COLO668 (cell line): ENCODE measurements around the gene SZT2.

ENCODE experiments used
- DNase-seq: peaks from one replicate; lab custom pipeline; 2025; ENCODE audit not compliant: unreplicated experiment; lab: John Stamatoyannopoulos, UW

Gene SZT2

GRCh38 chr1:43389326-43390313 lies at the start of gene SZT2, which contains the start of gene MED8:
TSS of gene SZT2 (plus strand) at chr1:43389899. CDS start at chr1:43389969, 70 bp downstream.
TSS of gene MED8 (minus strand) at chr1:43389800. CDS start at chr1:43389764, 36 bp downstream.
- DNase-seq: peak; percentile 97

- DNase-seq: no peak
Measured at GRCh38 chr1:43340559-43340958, 49.1 kb upstream of the SZT2 start.

DNA sequence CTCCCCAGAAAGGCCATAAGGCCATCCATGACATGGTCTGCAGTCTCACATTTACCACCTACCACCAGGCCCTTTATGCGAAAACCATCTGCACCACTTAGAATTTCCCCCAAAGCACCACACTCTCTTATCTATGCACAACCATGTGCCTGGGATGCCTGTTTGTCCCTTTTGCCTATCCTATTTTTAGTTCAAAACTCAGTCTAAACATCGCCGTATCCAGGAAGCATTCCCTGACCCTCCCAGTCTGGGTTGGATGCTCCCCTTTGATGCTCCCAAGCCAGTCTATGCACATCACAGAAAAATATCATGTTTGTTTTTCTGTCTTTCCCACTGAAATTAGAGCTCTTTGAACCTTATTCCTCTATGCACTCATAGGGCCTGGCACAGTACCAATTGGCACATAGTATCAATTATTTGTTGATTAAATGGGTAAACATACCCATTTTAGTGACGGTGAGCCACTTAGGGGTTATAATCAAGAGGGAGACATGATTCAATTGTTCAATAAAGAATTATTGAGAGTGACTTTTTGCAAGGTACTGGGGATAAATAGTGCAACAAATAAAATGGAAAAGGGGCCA lies 45.3 kb upstream of the SZT2 start:
- no peak for DNase-seq

GRCh38 chr1:43345120-43345519 lies 44.6 kb upstream of the SZT2 start:
- no peak for DNase-seq

GRCh38 chr1:43346636-43347035 lies 43.1 kb upstream of the SZT2 start:
- no peak for DNase-seq

DNA sequence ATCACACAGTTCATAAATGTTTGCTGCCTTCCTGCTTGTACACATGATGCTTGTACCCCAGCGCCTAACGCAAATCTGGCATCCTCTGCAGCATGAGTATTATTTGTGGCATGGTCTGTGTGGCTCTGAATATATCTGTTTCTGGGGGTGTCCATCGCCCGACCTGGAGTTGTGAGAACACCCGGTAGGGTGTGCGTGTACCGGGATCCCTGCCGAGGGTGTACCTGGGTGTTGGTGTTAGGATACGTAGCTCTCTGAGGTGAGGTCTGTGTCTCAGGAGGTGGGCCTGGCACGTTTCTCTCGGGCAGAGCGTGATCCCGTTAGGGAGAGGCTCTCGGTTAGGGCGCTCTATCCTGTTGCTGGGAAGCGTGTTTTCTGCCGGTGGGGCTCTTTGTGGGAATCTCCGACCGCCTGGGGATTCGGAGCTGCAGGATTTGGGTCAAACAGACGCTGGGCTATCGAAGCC lies 41.3 kb upstream of the SZT2 start:
- peak; percentile 90 for DNase-seq

DNA sequence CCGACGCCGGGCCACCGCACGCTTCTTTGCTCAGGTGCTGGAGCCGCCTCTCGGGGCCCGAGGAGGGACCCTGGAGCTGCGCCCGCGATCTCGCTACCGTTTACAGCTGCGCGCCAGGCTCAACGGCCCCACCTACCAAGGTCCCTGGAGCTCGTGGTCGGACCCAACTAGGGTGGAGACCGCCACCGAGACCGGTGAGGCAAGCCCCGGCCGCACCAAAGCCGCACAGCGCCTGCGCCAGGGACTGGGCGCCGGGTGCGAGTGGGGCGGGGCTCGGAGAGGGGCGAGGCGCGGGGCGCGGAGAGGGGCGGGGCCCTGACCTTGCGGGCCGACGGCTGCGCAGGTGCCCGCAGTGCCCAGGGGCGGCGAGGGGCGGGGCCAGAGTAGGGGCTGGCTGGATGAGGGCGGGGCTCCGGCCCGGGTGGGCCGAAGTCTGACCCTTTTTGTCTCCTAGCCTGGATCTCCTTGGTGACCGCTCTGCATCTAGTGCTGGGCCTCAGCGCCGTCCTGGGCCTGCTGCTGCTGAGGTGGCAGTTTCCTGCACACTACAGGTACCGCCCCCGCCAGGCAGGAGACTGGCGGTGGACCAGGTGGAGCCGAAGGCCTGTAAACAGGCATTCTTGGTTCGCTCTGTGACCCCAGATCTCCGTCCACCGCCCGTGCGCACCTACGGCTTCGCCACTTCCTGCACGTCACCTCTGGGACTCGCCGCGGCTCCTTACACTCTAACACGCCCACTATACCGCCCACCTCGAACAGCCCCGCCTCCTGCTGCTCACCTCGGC lies 40.7 kb upstream of the SZT2 start:
- peak; percentile 99 for DNase-seq

DNA sequence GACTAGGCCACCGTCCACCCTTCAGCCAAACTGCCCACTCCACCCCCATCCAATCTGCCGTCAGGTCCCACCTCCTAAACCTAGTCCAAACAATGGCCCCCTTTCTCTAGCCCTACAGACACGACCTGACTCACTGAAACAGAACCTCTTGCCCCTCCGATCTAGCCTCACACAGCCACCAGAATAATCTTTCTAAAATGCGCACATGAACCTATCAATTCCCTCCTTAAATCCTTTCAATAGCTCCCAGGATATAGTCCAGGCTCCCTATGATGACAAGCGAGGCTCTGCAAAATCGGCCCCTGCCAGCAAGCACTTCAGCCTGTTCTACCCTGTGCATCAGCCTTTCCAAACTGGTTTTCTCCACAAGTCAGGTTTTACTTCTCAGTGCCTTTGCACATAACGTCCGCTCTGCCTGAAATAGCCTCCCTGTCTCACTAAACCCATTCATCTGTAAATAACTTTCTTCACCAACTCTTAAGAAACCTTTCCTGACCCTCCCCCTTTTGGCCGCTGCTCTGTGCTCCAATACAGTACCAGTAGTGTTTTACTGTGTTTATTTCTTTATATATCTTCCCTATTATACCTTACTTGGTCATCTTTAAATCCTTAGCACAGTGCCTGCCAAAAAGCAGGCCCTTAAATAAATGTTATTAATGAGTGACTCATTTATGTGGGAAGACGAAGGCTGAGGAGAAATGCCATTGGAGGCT lies 39.9 kb upstream of the SZT2 start:
- no peak for DNase-seq

DNA sequence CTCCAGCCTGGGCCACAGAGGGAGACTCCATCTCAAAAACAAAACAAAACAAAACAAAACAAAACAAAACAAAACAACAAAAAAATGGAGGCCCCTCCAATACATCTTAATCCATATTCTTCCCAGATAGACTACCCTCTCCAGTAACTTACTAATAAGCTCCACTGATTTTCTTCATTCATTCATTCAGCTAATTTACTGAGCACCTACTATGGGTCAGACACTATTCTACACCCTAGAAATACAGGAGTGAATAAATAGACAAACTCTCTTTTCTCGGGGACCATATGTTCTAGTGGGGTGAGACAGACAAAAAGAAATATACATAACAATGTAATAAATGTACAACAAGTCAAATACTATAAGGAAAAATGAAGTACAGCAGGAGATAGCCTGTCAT lies 38.7 kb upstream of the SZT2 start:
- no peak for DNase-seq

DNA sequence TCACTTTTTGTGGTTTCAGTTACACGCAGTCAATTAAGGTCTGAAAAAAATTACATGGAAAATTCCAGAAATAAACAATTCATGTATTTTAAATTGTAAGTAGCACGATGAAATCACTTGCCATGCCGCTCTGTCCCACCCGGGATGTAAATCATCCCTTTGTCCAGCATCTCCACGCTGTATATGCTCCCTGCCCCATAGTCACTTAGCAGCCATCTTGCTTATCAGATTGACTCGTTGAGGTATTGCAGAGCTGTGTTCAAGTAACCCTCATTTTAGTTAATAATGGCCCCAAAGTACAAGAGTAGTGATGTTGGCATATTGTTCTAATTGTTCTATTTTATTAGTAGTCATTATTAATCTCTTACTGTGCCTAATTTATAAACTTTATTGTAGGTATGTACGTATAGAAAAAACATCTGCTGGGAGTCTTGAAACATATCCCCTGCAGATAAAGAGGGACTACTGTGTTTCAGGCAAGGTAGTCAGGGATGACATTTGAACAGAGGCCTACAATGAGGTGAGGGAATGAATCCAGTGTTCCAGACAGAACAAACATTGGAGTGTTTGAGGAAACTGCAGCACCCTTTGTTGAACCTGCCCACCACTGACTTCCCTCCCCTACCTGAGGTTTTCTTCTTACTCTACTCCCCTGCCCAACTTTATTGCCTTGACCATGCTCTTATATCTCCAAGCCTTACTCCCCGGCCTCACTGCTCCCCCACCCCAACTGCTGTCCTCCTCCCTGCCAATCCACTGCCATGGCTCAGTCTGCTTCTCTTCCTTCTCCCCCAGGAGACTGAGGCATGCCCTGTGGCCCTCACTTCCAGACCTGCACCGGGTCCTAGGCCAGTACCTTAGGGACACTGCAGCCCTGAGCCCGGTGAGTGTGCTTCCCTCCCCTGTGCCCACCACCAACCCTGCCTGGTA lies 38.0 kb upstream of the SZT2 start:
- no peak for DNase-seq

GRCh38 chr1:43352351-43352705 lies 37.4 kb upstream of the SZT2 start:
- DNase-seq: no peak

DNA sequence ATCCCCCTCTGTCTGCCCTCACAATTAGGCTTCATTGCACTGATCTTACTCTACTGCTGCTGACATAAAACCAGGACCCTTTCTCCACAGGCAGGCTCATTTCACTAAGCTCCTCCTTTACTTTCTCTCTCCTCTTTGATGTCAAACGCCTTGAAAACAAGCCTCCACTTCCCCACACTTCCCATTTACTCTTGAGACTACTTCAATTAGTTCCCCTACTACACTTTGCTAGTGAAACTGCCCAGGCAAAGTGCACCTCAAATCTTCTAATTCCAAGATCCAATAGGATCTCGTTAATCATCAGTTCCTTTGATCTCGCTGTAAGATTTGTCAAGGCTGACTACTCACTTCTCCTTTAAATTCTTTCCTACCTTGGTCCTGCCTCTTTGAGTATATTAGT lies 36.8 kb upstream of the SZT2 start:
- DNase-seq: no peak

DNA sequence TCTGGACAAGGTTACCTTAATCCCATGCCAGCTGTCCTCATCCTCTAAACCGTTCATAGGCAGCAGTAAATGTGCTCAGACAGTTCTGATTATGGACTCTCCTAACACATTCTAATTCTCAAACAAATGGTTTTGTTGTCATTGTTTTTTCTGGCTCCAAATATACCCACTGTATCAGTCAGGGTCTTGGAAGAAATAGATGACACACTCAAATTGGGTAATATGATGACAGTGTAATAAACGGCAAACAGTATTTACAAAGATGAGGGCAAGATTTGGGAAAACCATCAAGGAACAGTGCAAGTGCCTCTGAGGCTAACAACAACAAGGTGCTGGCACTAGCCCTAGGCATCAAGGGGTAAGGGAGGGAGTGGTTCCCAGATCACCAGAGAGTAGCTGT lies 35.2 kb upstream of the SZT2 start:
- no peak for DNase-seq

DNA sequence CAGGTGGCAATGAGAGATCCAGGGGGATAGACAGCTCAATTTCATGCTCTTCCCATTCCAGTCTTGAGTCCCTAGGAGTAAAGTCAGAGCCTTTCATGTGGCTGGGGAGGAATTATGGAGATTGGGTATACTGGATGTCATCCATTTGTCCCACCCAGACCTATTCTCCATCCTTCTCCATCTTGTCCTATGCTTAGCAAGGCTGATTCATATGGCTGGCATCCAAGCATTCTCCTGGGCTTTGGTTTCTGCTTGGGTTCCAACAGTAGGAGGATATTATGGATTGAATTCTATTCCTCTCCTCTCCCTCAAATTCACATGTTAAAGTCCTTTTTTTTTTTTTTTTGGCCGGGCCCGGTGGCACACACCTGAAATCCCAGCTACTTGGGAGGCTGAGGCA lies 34.8 kb upstream of the SZT2 start:
- no peak for DNase-seq

GRCh38 chr1:43357251-43357650 lies 32.4 kb upstream of the SZT2 start:
- DNase-seq: no peak

DNA sequence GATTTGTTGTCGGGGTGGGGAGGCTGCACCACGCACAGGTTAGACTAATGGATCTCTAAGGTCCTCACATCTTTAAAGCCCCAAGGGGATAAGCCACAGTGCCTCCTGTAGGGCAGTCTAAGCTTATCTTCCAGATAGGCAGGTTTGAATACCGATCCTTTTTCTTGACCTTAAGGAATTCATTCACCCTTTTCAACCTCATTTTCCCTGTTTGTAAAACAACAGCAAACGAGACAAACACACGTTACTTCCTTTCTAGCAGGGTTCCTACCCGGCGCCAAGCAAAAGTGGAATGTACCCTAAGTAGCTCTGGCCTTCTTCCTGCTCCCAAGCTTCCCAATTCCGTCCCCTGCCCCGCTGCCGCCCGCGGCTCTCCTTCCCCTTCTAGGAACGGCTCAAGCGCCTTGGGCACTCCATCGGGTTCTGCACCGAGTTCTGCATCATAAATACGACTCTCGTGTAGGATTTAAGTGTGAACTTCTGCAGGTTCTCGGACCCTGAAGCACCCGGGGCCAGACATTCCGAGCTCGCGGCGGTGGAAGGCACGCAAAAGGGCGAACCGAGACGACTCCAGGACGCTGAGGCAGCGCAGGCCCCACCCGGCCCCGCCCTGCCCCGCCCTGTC lies 31.5 kb upstream of the SZT2 start:
- DNase-seq: peak; percentile 57

DNA sequence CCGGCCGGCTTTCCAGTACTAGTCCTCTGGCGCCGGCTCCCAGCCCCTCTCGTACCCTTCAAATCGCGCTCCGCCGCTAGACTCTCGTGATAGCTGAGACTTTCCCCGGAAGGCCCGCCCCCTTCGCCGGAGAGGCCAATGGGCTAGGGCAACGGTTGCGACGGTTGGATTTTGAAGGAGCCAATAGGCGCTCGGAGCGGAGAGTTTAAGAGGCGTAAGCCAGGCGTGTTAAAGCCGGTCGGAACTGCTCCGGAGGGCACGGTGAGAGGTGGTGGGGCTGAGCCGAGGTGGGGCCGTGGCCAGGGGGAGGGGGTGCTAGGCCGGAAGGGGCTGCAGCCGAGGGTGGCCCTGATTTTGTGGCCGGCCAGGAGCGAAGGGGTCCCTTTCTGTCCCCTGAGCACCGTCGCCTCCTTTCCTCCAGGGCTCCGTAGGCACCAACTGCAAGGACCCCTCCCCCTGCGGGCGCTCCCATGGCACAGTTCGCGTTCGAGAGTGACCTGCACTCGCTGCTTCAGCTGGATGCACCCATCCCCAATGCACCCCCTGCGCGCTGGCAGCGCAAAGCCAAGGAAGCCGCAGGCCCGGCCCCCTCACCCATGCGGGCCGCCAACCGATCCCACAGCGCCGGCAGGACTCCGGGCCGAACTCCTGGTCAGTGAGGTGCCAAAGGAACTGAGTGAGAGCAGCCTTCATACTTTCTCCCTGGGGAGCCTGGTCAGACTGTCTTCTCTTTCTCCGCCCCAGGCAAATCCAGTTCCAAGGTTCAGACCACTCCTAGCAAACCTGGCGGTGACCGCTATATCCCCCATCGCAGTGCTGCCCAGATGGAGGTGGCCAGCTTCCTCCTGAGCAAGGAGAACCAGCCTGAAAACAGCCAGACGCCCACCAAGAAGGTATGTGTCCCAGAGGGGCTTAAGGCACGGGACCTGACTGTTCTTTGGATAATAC lies 30.7 kb upstream of the SZT2 start, which contains the start of gene CDC20:
TSS of gene CDC20 (plus strand) at position 236 of the 948 bp plus-strand sequence. CDS start at position 471, 235 bp downstream.
- DNase-seq: peak; percentile 100

DNA sequence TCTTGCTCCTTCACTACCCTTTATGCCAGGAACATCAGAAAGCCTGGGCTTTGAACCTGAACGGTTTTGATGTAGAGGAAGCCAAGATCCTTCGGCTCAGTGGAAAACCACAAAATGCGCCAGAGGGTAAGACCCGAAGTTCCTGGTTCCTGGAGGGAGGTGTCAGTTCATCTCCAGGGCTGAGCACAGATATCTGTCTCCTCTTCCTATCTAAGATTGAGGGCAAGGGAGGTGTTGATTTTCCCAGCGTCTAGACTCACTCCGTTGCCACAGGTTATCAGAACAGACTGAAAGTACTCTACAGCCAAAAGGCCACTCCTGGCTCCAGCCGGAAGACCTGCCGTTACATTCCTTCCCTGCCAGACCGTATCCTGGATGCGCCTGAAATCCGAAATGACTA lies 30.0 kb upstream of the SZT2 start:
- peak; percentile 34 for DNase-seq
